Vagina (tissue), 2 donors: Measurements from ENCODE around the gene TAL1. TPM values are rescaled to one million over a fixed set of nuclear protein-coding genes. Genes with fewer than 3 reads are reported as not detected.

Experiments
- DNase-seq, 2 donors: peaks; one replicate each; pipeline ENCODE4 v3.0.0-alpha.2; 2017; ENCODE audit errors: extremely low spot score in 2 of 2
- H3K27ac ChIP-seq: fragments of 200-600 bp; sonication (generic); one replicate; pipeline ENCODE4 v1.5.1; 2019
- H3K27me3 ChIP-seq: fragments of 200-600 bp; sonication (generic); one replicate; pipeline ENCODE4 v1.5.1; 2019
- H3K36me3 ChIP-seq, 2 donors: fragments of 200-600 bp; sonication (generic); one replicate each; pipeline ENCODE4 v1.5.1; 2017 to 2019
- H3K4me1 ChIP-seq: fragments of 200-600 bp; sonication (generic); one replicate; pipeline ENCODE4 v1.5.1; 2019
- H3K4me3 ChIP-seq, 2 donors: fragments of 200-600 bp; sonication (generic); 1 replicate in 1 of 2; 2 replicates in 1 of 2; pipeline ENCODE4 v1.5.1; 2016 to 2019
- H3K9me3 ChIP-seq: fragments of 200-600 bp; sonication (generic); one replicate; pipeline ENCODE4 v1.5.1; 2019
- POLR2A ChIP-seq, 2 donors: fragments of 450-650 bp; IDR thresholded peaks; one replicate each; pipeline ENCODE4 v1.6.1; 2017; ENCODE audit warnings: antibody characterized with exemption in 2 of 2, mild to moderate bottlenecking in 2 of 2, moderate library complexity in 2 of 2
- POLR2AphosphoS5 ChIP-seq, 2 donors: sonication (generic); formaldehyde crosslinking; IDR thresholded peaks; one replicate each; pipeline ENCODE4 v1.9.0; 2017; ENCODE audit warnings: antibody characterized with exemption in 2 of 2, mild to moderate bottlenecking in 2 of 2, low read depth in 1 of 2; ENCODE audit not compliant: insufficient read depth in 1 of 2
- intact Hi-C: fragments of 100-400 bp; cut with DNase I; formaldehyde crosslinking; loops from one replicate; pipeline ENCODE4 v1.15.1; 2023
- total RNA-seq: library from RNA; depleted of rRNA; stranded (reverse); fragments of >200 nt; gene quantifications from one replicate; pipeline ENCODE4 v1.2.3, GENCODE V29; 2016
- TF ChIP-seq, protein P1 (sequence below), 3 experiments: fragments of 450-650 bp in 2 of 3; fragments of 200-600 bp in 1 of 3; sonication (generic) in 1 of 3; IDR thresholded peaks; one replicate each; pipeline ENCODE4 v1.5.1; 2017 to 2019; ENCODE audit warnings: antibody characterized with exemption in 3 of 3, mild to moderate bottlenecking in 2 of 3, moderate library complexity in 2 of 3

TAL1 gene
- total RNA-seq, 1 donor from 2014 or later: 7.1 TPM

- no peak overlapping the region for H3K27ac ChIP-seq
- DNase-seq: no peak
- no peak overlapping the region for H3K4me3 ChIP-seq
- intact Hi-C loops: no loop called here
- H3K27me3 ChIP-seq: peaks cover 5% of the 10 kb centered on the region
- H3K4me1 ChIP-seq: peaks cover 19% of the 10 kb centered on the region
- H3K36me3 ChIP-seq: no peaks in the 10 kb centered on the region
- H3K9me3 ChIP-seq: no peaks in the 10 kb centered on the region
- no peak for TF ChIP-seq POLR2AphosphoS5 (IDR thresholded peaks at IDR 0.05; ENCODE audit: insufficient read depth in 1 of 2, low read depth in 1 of 2)
- TF ChIP-seq, protein P1, sequence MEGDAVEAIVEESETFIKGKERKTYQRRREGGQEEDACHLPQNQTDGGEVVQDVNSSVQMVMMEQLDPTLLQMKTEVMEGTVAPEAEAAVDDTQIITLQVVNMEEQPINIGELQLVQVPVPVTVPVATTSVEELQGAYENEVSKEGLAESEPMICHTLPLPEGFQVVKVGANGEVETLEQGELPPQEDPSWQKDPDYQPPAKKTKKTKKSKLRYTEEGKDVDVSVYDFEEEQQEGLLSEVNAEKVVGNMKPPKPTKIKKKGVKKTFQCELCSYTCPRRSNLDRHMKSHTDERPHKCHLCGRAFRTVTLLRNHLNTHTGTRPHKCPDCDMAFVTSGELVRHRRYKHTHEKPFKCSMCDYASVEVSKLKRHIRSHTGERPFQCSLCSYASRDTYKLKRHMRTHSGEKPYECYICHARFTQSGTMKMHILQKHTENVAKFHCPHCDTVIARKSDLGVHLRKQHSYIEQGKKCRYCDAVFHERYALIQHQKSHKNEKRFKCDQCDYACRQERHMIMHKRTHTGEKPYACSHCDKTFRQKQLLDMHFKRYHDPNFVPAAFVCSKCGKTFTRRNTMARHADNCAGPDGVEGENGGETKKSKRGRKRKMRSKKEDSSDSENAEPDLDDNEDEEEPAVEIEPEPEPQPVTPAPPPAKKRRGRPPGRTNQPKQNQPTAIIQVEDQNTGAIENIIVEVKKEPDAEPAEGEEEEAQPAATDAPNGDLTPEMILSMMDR (IDR thresholded peaks at IDR 0.05): no peak
- TF ChIP-seq POLR2A (IDR thresholded peaks at IDR 0.05): no peak
Observed at GRCh38 chr1:47223174-47223920, 8.7 kb downstream of the TAL1 start.

DNA sequence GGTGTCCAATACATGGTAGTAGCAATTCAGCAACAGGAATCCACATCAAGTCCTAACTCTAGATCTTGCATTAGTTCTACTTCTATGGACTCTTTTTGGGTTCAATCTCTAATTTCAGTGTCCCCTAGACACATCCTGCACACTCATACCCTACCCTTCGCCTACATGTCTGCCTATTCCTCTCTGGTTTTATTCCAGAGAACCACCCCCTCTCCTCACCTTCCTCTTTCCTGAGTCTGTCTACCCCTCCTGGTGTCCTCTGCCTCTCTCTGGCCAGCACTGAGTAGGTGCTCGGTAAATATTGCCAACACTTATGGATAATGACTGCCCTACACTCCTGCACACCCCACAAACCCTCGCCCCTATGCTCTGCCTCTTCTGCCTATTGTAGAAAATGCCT, 9.5 kb downstream of the TAL1 start:
- Histone ChIP-seq H3K4me3 (no peak overlapping the region), H3K4me1 (peaks cover 19% of the 10 kb centered on the region), H3K27ac (no peak overlapping the region), H3K27me3 (peaks cover 5% of the 10 kb centered on the region), H3K9me3 (no peaks in the 10 kb centered on the region), H3K36me3 (no peaks in the 10 kb centered on the region)
- intact Hi-C loops: no loop called here
- no peak for DNase-seq
- TF ChIP-seq, protein P1 (IDR thresholded peaks at IDR 0.05): no peak
- no peak for TF ChIP-seq POLR2AphosphoS5 (IDR thresholded peaks at IDR 0.05; ENCODE audit: insufficient read depth in 1 of 2, low read depth in 1 of 2)
- no peak for TF ChIP-seq POLR2A (IDR thresholded peaks at IDR 0.05)

- no peaks in the 10 kb centered on the region for H3K9me3 ChIP-seq
- DNase-seq: no peak
- peaks cover 4% of the 10 kb centered on the region for H3K4me1 ChIP-seq
- no peaks in the 10 kb centered on the region for H3K36me3 ChIP-seq
- H3K27me3 ChIP-seq: peaks cover 5% of the 10 kb centered on the region
- H3K4me3 ChIP-seq: no peak overlapping the region
- TF ChIP-seq, protein P1 (IDR thresholded peaks at IDR 0.05): no peak
- no peak overlapping the region for H3K27ac ChIP-seq
- intact Hi-C loops: no loop called here
Observed at GRCh38 chr1:47219590-47220220, 12.3 kb downstream of the TAL1 start.

DNA sequence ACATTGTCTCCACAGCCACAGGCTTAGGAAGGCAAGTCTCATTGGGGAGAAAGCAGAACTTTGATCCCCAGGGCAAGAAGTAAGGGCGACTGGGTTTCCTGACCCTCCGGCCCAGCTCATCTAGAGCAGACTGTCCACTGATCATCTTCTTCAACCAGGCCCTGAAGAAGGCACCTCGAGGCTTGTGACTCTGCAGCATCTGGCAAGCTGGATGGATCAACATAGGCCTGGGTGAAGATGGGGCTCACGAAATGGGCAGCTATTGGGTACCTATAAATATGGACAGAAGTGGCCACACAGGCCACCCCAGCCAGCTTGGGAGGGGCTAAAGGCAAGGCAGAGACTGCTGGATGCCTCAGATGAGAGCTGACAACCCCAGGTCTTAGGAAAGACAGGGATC, 13.0 kb downstream of the TAL1 start:
- Histone ChIP-seq H3K4me3 (no peak overlapping the region), H3K27me3 (no peaks in the 10 kb centered on the region), H3K9me3 (no peaks in the 10 kb centered on the region), H3K27ac (no peak overlapping the region), H3K4me1 (no peaks in the 10 kb centered on the region), H3K36me3 (no peaks in the 10 kb centered on the region)
- DNase-seq: no peak
- intact Hi-C loops: no loop called here
- no peak for TF ChIP-seq POLR2AphosphoS5 (IDR thresholded peaks at IDR 0.05; ENCODE audit: insufficient read depth in 1 of 2, low read depth in 1 of 2)
- TF ChIP-seq, protein P1 (IDR thresholded peaks at IDR 0.05): no peak
- TF ChIP-seq POLR2A (IDR thresholded peaks at IDR 0.05): no peak
